Activated CD4-positive, alpha-beta T cell treated with anti-CD3 and anti-CD28 coated beads, Interleukin-2, amount 50 U/mL, for 1 hour (primary cell): ENCODE data around the gene DPF1.

Source experiments
- DNase-seq: peaks from one replicate; pipeline ENCODE4 v3.0.0-alpha.2; 2020

DPF1 gene

GRCh38 chr19:38218204-38218603, 5.8 kb downstream of the DPF1 start:
- no peak for DNase-seq

- no peak for DNase-seq
Measured at GRCh38 chr19:38216785-38217641, 7.0 kb downstream of the DPF1 start.

- peak; percentile 58 for DNase-seq
Measured at GRCh38 chr19:38213911-38214625, 10.0 kb downstream of the DPF1 start.

GRCh38 chr19:38213469-38213868, 10.6 kb downstream of the DPF1 start:
- no peak for DNase-seq

- no peak for DNase-seq
Measured at GRCh38 chr19:38211766-38212165, 12.3 kb downstream of the DPF1 start.

GRCh38 chr19:38211151-38211591, 12.9 kb downstream of the DPF1 start:
- no peak for DNase-seq

GRCh38 chr19:38210458-38210987, 13.5 kb downstream of the DPF1 start:
- no peak for DNase-seq

- DNase-seq, result no peak
Measured at GRCh38 chr19:38209671-38210457, 14.2 kb downstream of the DPF1 start.

- DNase-seq, result no peak
Measured at GRCh38 chr19:38209152-38209551, 14.9 kb downstream of the DPF1 start.

- no peak for DNase-seq
Measured at GRCh38 chr19:38208571-38208970, 15.5 kb downstream of the DPF1 start.

GRCh38 chr19:38207543-38207942, 16.5 kb downstream of the DPF1 start:
- DNase-seq, result no peak

- no peak for DNase-seq
Measured at GRCh38 chr19:38206928-38207327, 17.1 kb downstream of the DPF1 start.

GRCh38 chr19:38206006-38206745, 17.8 kb downstream of the DPF1 start:
- DNase-seq, result no peak

- no peak for DNase-seq
Measured at GRCh38 chr19:38204728-38205127, 19.3 kb downstream of the DPF1 start.

- no peak for DNase-seq
Measured at GRCh38 chr19:38204096-38204495, 19.9 kb downstream of the DPF1 start.

GRCh38 chr19:38203197-38203596, 20.8 kb downstream of the DPF1 start:
- no peak for DNase-seq

GRCh38 chr19:38202504-38202903, 21.5 kb downstream of the DPF1 start:
- no peak for DNase-seq

- no peak for DNase-seq
Measured at GRCh38 chr19:38201731-38202130, 22.3 kb downstream of the DPF1 start.

GRCh38 chr19:38199340-38199739, 24.7 kb downstream of the DPF1 start:
- DNase-seq, result no peak

GRCh38 chr19:38197937-38198704, 25.9 kb downstream of the DPF1 start:
- DNase-seq, result no peak

GRCh38 chr19:38196948-38197656, 26.9 kb downstream of the DPF1 start:
- DNase-seq, result no peak
